Measurements from ENCODE around the gene USP4. TPM values are rescaled to one million over a fixed set of nuclear protein-coding genes. Genes with fewer than 3 reads are reported as not detected.

USP4 gene
- polyA plus RNA-seq, 3 donors = 68.6 to 125 (median 78.9) TPM

GRCh38 chr3:49352890-49353421 lies 13.1 kb upstream of the USP4 start:
- Histone ChIP-seq H4K20me1 (ENCODE audit: insufficient read depth, low read length) (peaks cover 25% of the 10 kb centered on the region), H3K4me3 (replicated peaks in 1 of 3; ENCODE audit: low read depth in 2 of 3, low read length in 3 of 3) (peak overlapping the region in 1 of 3 experiments; percentile 53), H3K27me3 (ENCODE audit: control insufficient read depth in 2 of 2, insufficient read depth in 2 of 2, low read length in 2 of 2) (no peaks in the 10 kb centered on the region), H3K4me1 (ENCODE audit: control insufficient read depth in 1 of 2, insufficient read depth in 2 of 2, low read length in 2 of 2) (peaks cover 81 to 92% of the 10 kb centered on the region in 2 donors), H3K9ac (ENCODE audit: insufficient read depth, low read length, poor library complexity, severe bottlenecking) (peak overlapping the region; percentile 70), H3K36me3 (replicated peaks in 1 of 2; ENCODE audit: control insufficient read depth in 1 of 2, insufficient read depth in 2 of 2, low read length in 2 of 2) (peaks cover 8 to 17% of the 10 kb centered on the region in 2 donors), H2AFZ (ENCODE audit: insufficient read depth, low read depth, low read length, poor library complexity, severe bottlenecking) (no peak overlapping the region), H3K9me3 (replicated peaks in 1 of 2; ENCODE audit: control insufficient read depth in 1 of 2, insufficient read depth in 1 of 2, low read length in 2 of 2) (no peaks in the 10 kb centered on the region), H3K4me2 (replicated peaks; ENCODE audit: extremely low read depth, low read length, poor library complexity, severe bottlenecking) (peak overlapping the region; percentile 62), H3K79me2 (ENCODE audit: insufficient read depth, low read length) (peaks cover 63% of the 10 kb centered on the region), H3K27ac (ENCODE audit: low read depth in 1 of 2, low read length in 2 of 2) (peak overlapping the region; percentile 94 to 97)
- WGBS (ENCODE audit: insufficient coverage) = 49% methylated on average over 4 of the region's 5 CpGs
- Mint-ChIP-seq H3K27me3 (ENCODE audit: low read depth in 3 of 3) (peaks cover 2 to 5% (median 2%) of the 10 kb centered on the region in 3 donors), H3K36me3 (peaks cover 27 to 31% of the 10 kb centered on the region in 2 donors), H3K4me1 (peaks cover 77% of the 10 kb centered on the region), H3K9me3 (peaks cover 0 to 5% (median 0%) of the 10 kb centered on the region in 7 donors), H3K27ac (peak overlapping the region; percentile 99 to 100 (median 99)), H3K4me3 (peak overlapping the region; percentile 14 to 85)
- DNase-seq = peak in 1 of 3 donors; percentile 26
- TF ChIP-seq CTCF (IDR thresholded peaks at IDR 0.05) = no peak
- intact Hi-C loops (cut with micrococcal nuclease) = no loop called here

GRCh38 chr3:49352281-49352680 lies 12.4 kb upstream of the USP4 start:
- Histone ChIP-seq H3K79me2 (ENCODE audit: insufficient read depth, low read length) (peaks cover 57% of the 10 kb centered on the region), H3K9ac (ENCODE audit: insufficient read depth, low read length, poor library complexity, severe bottlenecking) (peak overlapping the region; percentile 70), H3K4me3 (replicated peaks in 1 of 3; ENCODE audit: low read depth in 2 of 3, low read length in 3 of 3) (peak overlapping the region in 1 of 3 experiments; percentile 53), H3K4me2 (replicated peaks; ENCODE audit: extremely low read depth, low read length, poor library complexity, severe bottlenecking) (peak overlapping the region; percentile 62), H2AFZ (ENCODE audit: insufficient read depth, low read depth, low read length, poor library complexity, severe bottlenecking) (no peak overlapping the region), H3K27me3 (ENCODE audit: control insufficient read depth in 2 of 2, insufficient read depth in 2 of 2, low read length in 2 of 2) (no peaks in the 10 kb centered on the region), H3K27ac (ENCODE audit: low read depth in 1 of 2, low read length in 2 of 2) (peak overlapping the region; percentile 94 to 97), H3K4me1 (ENCODE audit: control insufficient read depth in 1 of 2, insufficient read depth in 2 of 2, low read length in 2 of 2) (peaks cover 88 to 98% of the 10 kb centered on the region in 2 donors), H3K9me3 (replicated peaks in 1 of 2; ENCODE audit: control insufficient read depth in 1 of 2, insufficient read depth in 1 of 2, low read length in 2 of 2) (no peaks in the 10 kb centered on the region), H4K20me1 (ENCODE audit: insufficient read depth, low read length) (peaks cover 19% of the 10 kb centered on the region), H3K36me3 (replicated peaks in 1 of 2; ENCODE audit: control insufficient read depth in 1 of 2, insufficient read depth in 2 of 2, low read length in 2 of 2) (peaks cover 8 to 17% of the 10 kb centered on the region in 2 donors)
- H3K27me3 Mint-ChIP-seq (ENCODE audit: low read depth in 3 of 3) = peaks cover 2 to 5% (median 2%) of the 10 kb centered on the region in 3 donors
- peak overlapping the region; percentile 99 to 100 (median 99) for H3K27ac Mint-ChIP-seq
- peak overlapping the region; percentile 73 to 85 for H3K4me3 Mint-ChIP-seq
- peak in 2 of 3 donors; percentile 73 to 79 for DNase-seq
- peaks cover 22 to 26% of the 10 kb centered on the region in 2 donors for H3K36me3 Mint-ChIP-seq
- TF ChIP-seq CTCF (IDR thresholded peaks at IDR 0.05) = no peak
- H3K4me1 Mint-ChIP-seq = peaks cover 79% of the 10 kb centered on the region
- intact Hi-C loops (cut with micrococcal nuclease) = no loop called here
- peaks cover 0 to 4% (median 0%) of the 10 kb centered on the region in 7 donors for H3K9me3 Mint-ChIP-seq
- 0% methylated on average over 1 of the region's 2 CpGs for WGBS (ENCODE audit: insufficient coverage)

Data from CD14-positive monocyte (primary cell).